Trophoblast cell (in vitro differentiated cells and primary cell): ENCODE results near the gene KDM4C.

ENCODE experiments used
- DNase-seq, 2 donors: peaks; one replicate each; pipeline ENCODE4 v3.0.0-alpha.2; 2016
- H2AFZ ChIP-seq: 2 replicates; pipeline ENCODE4 v1.6.1; 2013; ENCODE audit warnings: low read length, moderate library complexity, mild to moderate bottlenecking; ENCODE audit not compliant: insufficient read depth, poor library complexity
- H2AK5ac ChIP-seq: 2 replicates; pipeline ENCODE4 v1.6.1; 2013; ENCODE audit warnings: mild to moderate bottlenecking, low read length
- H2BK120ac ChIP-seq: 2 replicates; pipeline ENCODE4 v1.6.1; 2013; ENCODE audit warnings: low read length, mild to moderate bottlenecking, moderate library complexity; ENCODE audit not compliant: insufficient read depth, poor library complexity
- H2BK12ac ChIP-seq: 2 replicates; pipeline ENCODE4 v1.6.1; 2013; ENCODE audit warnings: mild to moderate bottlenecking, low read length, moderate library complexity
- H2BK5ac ChIP-seq: 2 replicates; pipeline ENCODE4 v1.6.1; 2013; ENCODE audit warnings: low read length, low read depth, moderate library complexity, mild to moderate bottlenecking; ENCODE audit not compliant: poor library complexity
- H3K14ac ChIP-seq: 2 replicates; pipeline ENCODE4 v1.6.1; 2013; ENCODE audit warnings: mild to moderate bottlenecking, low read length
- H3K18ac ChIP-seq: 2 replicates; pipeline ENCODE4 v1.6.1; 2013; ENCODE audit warnings: mild to moderate bottlenecking, low read length
- H3K23ac ChIP-seq: 2 replicates; pipeline ENCODE4 v1.6.1; 2013; ENCODE audit warnings: low read length
- H3K27ac ChIP-seq: 2 replicates; pipeline ENCODE4 v1.5.1; 2013; ENCODE audit warnings: low read depth, mild to moderate bottlenecking, inconsistent platforms, low read length, moderate library complexity
- H3K27me3 ChIP-seq: 2 replicates; pipeline ENCODE4 v1.6.1; 2013; ENCODE audit warnings: inconsistent platforms, mild to moderate bottlenecking, low read length, moderate library complexity; ENCODE audit not compliant: insufficient read depth
- H3K36me3 ChIP-seq, 2 experiments: 1 replicate in 1 of 2; 2 replicates in 1 of 2; pipeline ENCODE4 v1.6.1; 2013; ENCODE audit warnings: low read length in 2 of 2, mild to moderate bottlenecking in 2 of 2, moderate library complexity in 1 of 2; ENCODE audit not compliant: insufficient read depth in 2 of 2, control insufficient read depth in 1 of 2
- H3K4ac ChIP-seq: 2 replicates; pipeline ENCODE4 v1.6.1; 2013; ENCODE audit warnings: low read depth, mild to moderate bottlenecking, low read length, moderate library complexity
- H3K4me1 ChIP-seq, 2 experiments: 1 replicate in 1 of 2; 2 replicates in 1 of 2; pipeline ENCODE4 v1.6.1; 2013; ENCODE audit warnings: low read length in 2 of 2, mild to moderate bottlenecking in 2 of 2, moderate library complexity in 1 of 2; ENCODE audit not compliant: insufficient read depth in 2 of 2, control insufficient read depth in 1 of 2
- H3K4me2 ChIP-seq: 2 replicates; pipeline ENCODE4 v1.6.1; 2013; ENCODE audit warnings: inconsistent platforms, mild to moderate bottlenecking, low read length, moderate library complexity
- H3K4me3 ChIP-seq: 2 replicates; pipeline ENCODE4 v1.5.1; 2013; ENCODE audit warnings: mild to moderate bottlenecking, low read depth, low read length, inconsistent platforms
- H3K79me1 ChIP-seq: one replicate; pipeline ENCODE4 v1.6.1; 2013; ENCODE audit warnings: low read length
- H3K79me2 ChIP-seq: 2 replicates; pipeline ENCODE4 v1.6.1; 2013; ENCODE audit warnings: low read length, mild to moderate bottlenecking; ENCODE audit not compliant: control insufficient read depth, insufficient read depth, poor library complexity
- H3K9ac ChIP-seq: 2 replicates; pipeline ENCODE4 v1.6.1; 2013; ENCODE audit warnings: mild to moderate bottlenecking, low read length
- H3K9me3 ChIP-seq: 2 replicates; pipeline ENCODE4 v1.6.1; 2013; ENCODE audit warnings: low read depth, mild to moderate bottlenecking, control low read depth, inconsistent platforms, low read length; ENCODE audit not compliant: insufficient read depth
- H4K12ac ChIP-seq: 2 replicates; pipeline ENCODE4 v1.6.1; 2013; ENCODE audit warnings: low read depth, mild to moderate bottlenecking, low read length, moderate library complexity
- H4K8ac ChIP-seq: 2 replicates; pipeline ENCODE4 v1.6.1; 2013; ENCODE audit warnings: low read depth, mild to moderate bottlenecking, low read length, moderate library complexity
- H4K91ac ChIP-seq: one replicate; pipeline ENCODE4 v1.6.1; 2013; ENCODE audit warnings: low read depth, mild to moderate bottlenecking, low read length, moderate library complexity
- WGBS: extraction: QIAGEN DNeasy Blood & Tissue Kit; methylation state at CpG from one replicate; pipeline ENCODE4 v1.1.7; 2013; ENCODE audit warnings: missing lambda C conversion rate; ENCODE audit not compliant: insufficient read length, insufficient coverage; ENCODE audit errors: extremely low coverage; 5-methylcytosine and 5-hydroxymethylcytosine counted together

Gene KDM4C

DNA sequence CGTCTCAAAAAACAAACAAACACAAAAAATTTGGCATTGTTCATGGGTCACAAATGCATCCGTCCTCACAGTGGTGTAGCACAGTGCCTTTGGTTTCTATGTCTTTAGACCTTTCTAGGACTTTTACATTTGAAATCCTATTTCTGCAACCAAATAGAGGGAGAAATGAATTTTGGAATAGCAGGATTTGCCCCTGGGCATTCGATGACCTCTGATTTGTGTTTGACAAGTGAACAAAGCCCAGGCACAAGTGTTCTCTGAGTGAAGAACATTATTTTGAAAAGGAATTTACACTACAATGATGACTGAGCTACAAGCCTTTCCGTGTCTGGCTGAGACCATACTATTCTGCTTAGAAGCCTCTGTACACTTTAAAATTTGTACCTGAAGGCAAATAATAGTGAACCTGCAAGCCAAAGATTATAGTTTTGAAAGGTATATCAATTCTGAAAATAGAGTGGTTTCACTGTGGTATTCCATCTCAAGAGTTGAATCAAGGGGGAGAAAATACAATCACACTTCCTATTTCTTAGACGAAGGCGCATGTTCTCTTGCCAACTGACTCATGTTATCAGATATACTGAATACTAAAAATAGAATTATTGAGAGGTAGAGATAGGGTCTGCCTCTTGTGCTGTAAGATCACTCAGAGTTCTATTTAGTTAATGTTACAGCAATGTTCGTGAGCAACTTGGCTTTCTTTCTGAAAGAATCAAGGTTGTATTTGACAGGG is 297.6 kb downstream of the KDM4C start:
- H3K4ac ChIP-seq, result no peak overlapping the region
- peaks cover 11 to 14% of the 10 kb centered on the region in 2 experiments for H3K4me1 ChIP-seq
- H2BK120ac ChIP-seq, result no peak overlapping the region
- H2BK5ac ChIP-seq, result peak overlapping the region; percentile 40
- no peak overlapping the region for H3K18ac ChIP-seq
- no peak overlapping the region for H3K23ac ChIP-seq
- no peak overlapping the region for H2AK5ac ChIP-seq
- H3K27ac ChIP-seq, result peak overlapping the region; percentile 47
- WGBS, result no CpG with 5 or more reads among the region's 7 CpGs
- DNase-seq, result no peak
- no peak overlapping the region for H4K8ac ChIP-seq
- H3K79me2 ChIP-seq, result no peaks in the 10 kb centered on the region
- no peaks in the 10 kb centered on the region for H3K36me3 ChIP-seq
- no peak overlapping the region for H2AFZ ChIP-seq
- no peaks in the 10 kb centered on the region for H3K9me3 ChIP-seq
- no peak overlapping the region for H3K9ac ChIP-seq
- H3K79me1 ChIP-seq, result peaks cover 6% of the 10 kb centered on the region
- no peak overlapping the region for H4K91ac ChIP-seq
- no peak overlapping the region for H4K12ac ChIP-seq
- no peak overlapping the region for H3K14ac ChIP-seq
- H2BK12ac ChIP-seq, result peak overlapping the region; percentile 71
- H3K27me3 ChIP-seq, result no peaks in the 10 kb centered on the region
- no peak overlapping the region for H3K4me2 ChIP-seq
- no peak overlapping the region for H3K4me3 ChIP-seq

DNA sequence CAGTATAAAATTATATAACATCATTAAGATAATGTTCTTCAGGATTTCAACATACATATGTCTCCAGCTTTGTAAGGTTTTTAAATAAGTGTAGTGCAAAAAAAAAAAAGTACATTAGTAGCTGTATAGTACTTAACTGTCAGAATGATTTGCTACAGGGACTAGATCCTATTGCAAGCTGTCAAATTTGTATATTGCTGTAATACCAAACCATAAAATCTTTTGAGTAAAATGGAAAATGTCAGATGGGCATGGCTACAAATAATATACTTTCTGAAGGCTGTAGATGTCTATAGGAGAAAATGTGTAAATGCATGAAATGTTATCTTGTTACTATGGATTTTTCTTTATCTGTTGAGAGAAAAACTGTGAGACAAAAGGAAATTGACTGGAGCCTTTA is 298.5 kb downstream of the KDM4C start:
- Histone ChIP-seq H4K8ac (no peak overlapping the region), H2AFZ (no peak overlapping the region), H3K79me1 (peaks cover 6% of the 10 kb centered on the region), H4K12ac (no peak overlapping the region), H3K27ac (no peak overlapping the region), H3K14ac (no peak overlapping the region), H3K23ac (no peak overlapping the region), H3K18ac (no peak overlapping the region), H2AK5ac (no peak overlapping the region), H3K4me1 (peaks cover 11 to 14% of the 10 kb centered on the region in 2 experiments), H3K9me3 (no peaks in the 10 kb centered on the region), H3K9ac (no peak overlapping the region), H3K4ac (no peak overlapping the region), H4K91ac (no peak overlapping the region), H2BK12ac (no peak overlapping the region), H3K4me3 (no peak overlapping the region), H3K27me3 (no peaks in the 10 kb centered on the region), H3K36me3 (no peaks in the 10 kb centered on the region), H3K79me2 (no peaks in the 10 kb centered on the region), H2BK5ac (no peak overlapping the region), H2BK120ac (no peak overlapping the region), H3K4me2 (no peak overlapping the region)
- no peak for DNase-seq

DNA sequence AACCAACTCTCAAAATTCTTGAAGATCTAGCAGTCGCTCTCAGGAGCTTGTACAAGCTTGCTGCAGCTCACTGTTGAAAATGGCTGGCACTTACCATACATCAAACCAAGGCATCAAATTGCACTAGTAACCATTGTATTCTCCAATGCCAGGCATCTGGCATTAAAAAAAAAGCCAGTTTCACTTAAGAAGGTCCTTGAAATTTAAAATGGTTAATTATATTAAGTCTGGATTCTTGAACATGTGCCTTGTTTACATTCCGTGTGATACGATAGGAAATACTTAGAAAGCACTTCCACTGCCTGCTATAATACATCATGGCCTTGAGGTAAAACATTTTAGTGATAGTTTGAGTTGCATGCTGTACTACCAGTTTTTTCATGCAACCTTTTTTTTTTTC is 300.7 kb downstream of the KDM4C start:
- no peak overlapping the region for H2BK12ac ChIP-seq
- no peak overlapping the region for H3K23ac ChIP-seq
- H3K79me1 ChIP-seq, result peaks cover 6% of the 10 kb centered on the region
- H3K36me3 ChIP-seq, result no peaks in the 10 kb centered on the region
- H4K12ac ChIP-seq, result no peak overlapping the region
- no peak overlapping the region for H3K14ac ChIP-seq
- H2AFZ ChIP-seq, result no peak overlapping the region
- H2BK120ac ChIP-seq, result no peak overlapping the region
- H2AK5ac ChIP-seq, result no peak overlapping the region
- H3K18ac ChIP-seq, result no peak overlapping the region
- H3K9ac ChIP-seq, result no peak overlapping the region
- H3K4ac ChIP-seq, result no peak overlapping the region
- WGBS, result no CpG with 5 or more reads among the region's 3 CpGs
- peaks cover 11 to 14% of the 10 kb centered on the region in 2 experiments for H3K4me1 ChIP-seq
- H4K91ac ChIP-seq, result no peak overlapping the region
- H3K4me3 ChIP-seq, result no peak overlapping the region
- no peaks in the 10 kb centered on the region for H3K9me3 ChIP-seq
- H3K79me2 ChIP-seq, result no peaks in the 10 kb centered on the region
- H3K4me2 ChIP-seq, result no peak overlapping the region
- no peaks in the 10 kb centered on the region for H3K27me3 ChIP-seq
- no peak overlapping the region for H4K8ac ChIP-seq
- no peak overlapping the region for H2BK5ac ChIP-seq
- no peak for DNase-seq
- no peak overlapping the region for H3K27ac ChIP-seq

DNA sequence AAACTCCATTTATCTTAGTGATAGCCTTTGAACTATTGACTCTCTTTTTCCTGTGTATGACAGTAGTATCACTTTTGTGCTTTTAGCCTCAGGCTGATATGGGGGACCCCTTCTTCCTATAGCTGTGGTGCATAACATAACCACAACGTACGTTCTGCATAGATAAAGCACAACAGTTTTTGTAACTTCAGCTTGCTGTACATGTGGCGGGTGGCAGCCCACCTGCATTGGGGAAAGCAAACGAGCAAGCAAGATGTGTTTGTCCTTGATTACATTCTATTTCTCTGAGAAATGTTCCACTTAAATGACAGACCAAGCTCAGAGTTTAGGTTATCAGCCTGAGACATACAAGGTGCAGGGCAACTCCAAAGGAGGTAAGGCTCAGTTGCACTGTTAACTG is 309.4 kb downstream of the KDM4C start:
- no peak overlapping the region for H2BK5ac ChIP-seq
- H4K8ac ChIP-seq, result no peak overlapping the region
- no peak overlapping the region for H2BK12ac ChIP-seq
- DNase-seq, result no peak
- no peaks in the 10 kb centered on the region for H3K36me3 ChIP-seq
- H3K4me2 ChIP-seq, result no peak overlapping the region
- H3K4me3 ChIP-seq, result no peak overlapping the region
- H4K12ac ChIP-seq, result no peak overlapping the region
- H3K9ac ChIP-seq, result no peak overlapping the region
- WGBS, result no CpG with 5 or more reads among the region's 4 CpGs
- no peaks in the 10 kb centered on the region for H3K9me3 ChIP-seq
- no peaks in the 10 kb centered on the region for H3K79me2 ChIP-seq
- no peak overlapping the region for H2BK120ac ChIP-seq
- no peaks in the 10 kb centered on the region for H3K27me3 ChIP-seq
- no peak overlapping the region for H2AFZ ChIP-seq
- H3K14ac ChIP-seq, result no peak overlapping the region
- H3K79me1 ChIP-seq, result no peaks in the 10 kb centered on the region
- no peak overlapping the region for H3K27ac ChIP-seq
- H2AK5ac ChIP-seq, result no peak overlapping the region
- no peak overlapping the region for H3K4ac ChIP-seq
- H3K18ac ChIP-seq, result no peak overlapping the region
- no peaks in the 10 kb centered on the region for H3K4me1 ChIP-seq
- H4K91ac ChIP-seq, result no peak overlapping the region
- no peak overlapping the region for H3K23ac ChIP-seq
